HG03575 (cell line): ENCODE results near the gene TMIE.

Experiments used
- ATAC-seq: cut with Tn5 transposase; IDR thresholded peaks from one replicate; pipeline ENCODE4 v1.9.1; 2021; ENCODE audit not compliant: unreplicated experiment, insufficient number of reproducible peaks, low FRiP score; ENCODE audit errors: extremely low read depth

The TMIE gene

GRCh38 chr3:46668116-46668515 is 33.1 kb upstream of the TMIE start:
- no peak for ATAC-seq

GRCh38 chr3:46668591-46668990 is 32.6 kb upstream of the TMIE start:
- no peak for ATAC-seq

- no peak for ATAC-seq
Observed at GRCh38 chr3:46669191-46669999, 31.8 kb upstream of the TMIE start.

- no peak for ATAC-seq
Observed at GRCh38 chr3:46670000-46670890, 30.9 kb upstream of the TMIE start.

- ATAC-seq = no peak
Observed at GRCh38 chr3:46670891-46671427, 30.2 kb upstream of the TMIE start.

GRCh38 chr3:46671541-46672348 is 29.4 kb upstream of the TMIE start:
- ATAC-seq = no peak

GRCh38 chr3:46672349-46672695 is 28.9 kb upstream of the TMIE start:
- no peak for ATAC-seq

GRCh38 chr3:46673151-46674030 is 27.8 kb upstream of the TMIE start:
- no peak for ATAC-seq

- no peak for ATAC-seq
Observed at GRCh38 chr3:46674031-46674845, 27.0 kb upstream of the TMIE start.

GRCh38 chr3:46675426-46675825 is 25.8 kb upstream of the TMIE start:
- ATAC-seq = no peak

GRCh38 chr3:46675843-46676567 is 25.2 kb upstream of the TMIE start:
- ATAC-seq = no peak

- no peak for ATAC-seq
Observed at GRCh38 chr3:46676601-46677410, 24.4 kb upstream of the TMIE start.

- no peak for ATAC-seq
Observed at GRCh38 chr3:46677411-46677726, 23.8 kb upstream of the TMIE start.

- ATAC-seq = no peak
Observed at GRCh38 chr3:46678280-46678679, 22.9 kb upstream of the TMIE start.

- ATAC-seq = no peak
Observed at GRCh38 chr3:46679681-46680080, 21.5 kb upstream of the TMIE start.

- no peak for ATAC-seq
Observed at GRCh38 chr3:46680298-46680826, 20.8 kb upstream of the TMIE start.
